MM.1S (cell line): ENCODE data around the gene FAM114A2.

Experiments
- EZH2phosphoT487 ChIP-seq: fragments of 300-600 bp; sonication (generic); IDR thresholded peaks from 2 replicates; pipeline ENCODE4 v1.6.1; 2018; ENCODE audit warnings: antibody characterized with exemption, low read length
- TF ChIP-seq, protein P1 (sequence below): fragments of 300-600 bp; sonication (generic); IDR thresholded peaks from 2 replicates; pipeline ENCODE4 v1.5.1; 2016; ENCODE audit warnings: antibody characterized with exemption, low read length, mixed read lengths

DNA sequence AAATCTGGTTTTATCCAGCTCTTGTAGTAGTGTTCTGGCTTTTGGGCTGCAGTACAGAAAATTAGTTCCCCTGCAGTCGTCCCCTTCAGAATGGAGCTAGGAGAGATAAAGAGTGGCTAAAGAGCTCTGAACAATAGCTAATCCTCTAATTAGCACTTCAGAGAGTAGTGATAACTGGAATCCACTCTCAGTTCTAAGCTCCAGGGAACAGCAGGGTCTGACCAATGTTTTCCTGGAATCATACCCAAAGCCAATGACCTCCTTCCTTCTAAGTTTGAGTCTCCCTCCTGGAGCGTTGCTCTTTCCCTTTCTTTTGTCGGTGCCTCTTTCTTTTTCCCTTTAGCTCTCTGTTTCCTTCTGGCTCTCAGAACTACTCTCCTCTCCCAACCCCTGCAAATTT is 47.4 kb upstream of the FAM114A2 start:
- TF ChIP-seq, protein P1, sequence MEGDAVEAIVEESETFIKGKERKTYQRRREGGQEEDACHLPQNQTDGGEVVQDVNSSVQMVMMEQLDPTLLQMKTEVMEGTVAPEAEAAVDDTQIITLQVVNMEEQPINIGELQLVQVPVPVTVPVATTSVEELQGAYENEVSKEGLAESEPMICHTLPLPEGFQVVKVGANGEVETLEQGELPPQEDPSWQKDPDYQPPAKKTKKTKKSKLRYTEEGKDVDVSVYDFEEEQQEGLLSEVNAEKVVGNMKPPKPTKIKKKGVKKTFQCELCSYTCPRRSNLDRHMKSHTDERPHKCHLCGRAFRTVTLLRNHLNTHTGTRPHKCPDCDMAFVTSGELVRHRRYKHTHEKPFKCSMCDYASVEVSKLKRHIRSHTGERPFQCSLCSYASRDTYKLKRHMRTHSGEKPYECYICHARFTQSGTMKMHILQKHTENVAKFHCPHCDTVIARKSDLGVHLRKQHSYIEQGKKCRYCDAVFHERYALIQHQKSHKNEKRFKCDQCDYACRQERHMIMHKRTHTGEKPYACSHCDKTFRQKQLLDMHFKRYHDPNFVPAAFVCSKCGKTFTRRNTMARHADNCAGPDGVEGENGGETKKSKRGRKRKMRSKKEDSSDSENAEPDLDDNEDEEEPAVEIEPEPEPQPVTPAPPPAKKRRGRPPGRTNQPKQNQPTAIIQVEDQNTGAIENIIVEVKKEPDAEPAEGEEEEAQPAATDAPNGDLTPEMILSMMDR, result no peak
- no peak for TF ChIP-seq EZH2phosphoT487
